Stimulated activated CD8-positive, alpha-beta memory T cell treated with anti-CD3 and anti-CD28 coated beads, Interleukin-12 subunit alpha, Interleukin-12 subunit beta, amount 100 ng/mL, for 24 hours (primary cell): Measurements from ENCODE around the gene SEMA6C.
"Not testable (repeated sequence)": the region's sequence is repeated elsewhere in the genome, so short reads cannot be mapped to it uniquely, and the experiment has no call there.

Experiments used
- DNase-seq: peaks from one replicate; pipeline ENCODE4 v3.0.0-alpha.2; 2020; ENCODE audit errors: extremely low read depth

Gene SEMA6C, protein sequence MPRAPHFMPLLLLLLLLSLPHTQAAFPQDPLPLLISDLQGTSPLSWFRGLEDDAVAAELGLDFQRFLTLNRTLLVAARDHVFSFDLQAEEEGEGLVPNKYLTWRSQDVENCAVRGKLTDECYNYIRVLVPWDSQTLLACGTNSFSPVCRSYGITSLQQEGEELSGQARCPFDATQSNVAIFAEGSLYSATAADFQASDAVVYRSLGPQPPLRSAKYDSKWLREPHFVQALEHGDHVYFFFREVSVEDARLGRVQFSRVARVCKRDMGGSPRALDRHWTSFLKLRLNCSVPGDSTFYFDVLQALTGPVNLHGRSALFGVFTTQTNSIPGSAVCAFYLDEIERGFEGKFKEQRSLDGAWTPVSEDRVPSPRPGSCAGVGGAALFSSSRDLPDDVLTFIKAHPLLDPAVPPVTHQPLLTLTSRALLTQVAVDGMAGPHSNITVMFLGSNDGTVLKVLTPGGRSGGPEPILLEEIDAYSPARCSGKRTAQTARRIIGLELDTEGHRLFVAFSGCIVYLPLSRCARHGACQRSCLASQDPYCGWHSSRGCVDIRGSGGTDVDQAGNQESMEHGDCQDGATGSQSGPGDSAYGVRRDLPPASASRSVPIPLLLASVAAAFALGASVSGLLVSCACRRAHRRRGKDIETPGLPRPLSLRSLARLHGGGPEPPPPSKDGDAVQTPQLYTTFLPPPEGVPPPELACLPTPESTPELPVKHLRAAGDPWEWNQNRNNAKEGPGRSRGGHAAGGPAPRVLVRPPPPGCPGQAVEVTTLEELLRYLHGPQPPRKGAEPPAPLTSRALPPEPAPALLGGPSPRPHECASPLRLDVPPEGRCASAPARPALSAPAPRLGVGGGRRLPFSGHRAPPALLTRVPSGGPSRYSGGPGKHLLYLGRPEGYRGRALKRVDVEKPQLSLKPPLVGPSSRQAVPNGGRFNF

DNA sequence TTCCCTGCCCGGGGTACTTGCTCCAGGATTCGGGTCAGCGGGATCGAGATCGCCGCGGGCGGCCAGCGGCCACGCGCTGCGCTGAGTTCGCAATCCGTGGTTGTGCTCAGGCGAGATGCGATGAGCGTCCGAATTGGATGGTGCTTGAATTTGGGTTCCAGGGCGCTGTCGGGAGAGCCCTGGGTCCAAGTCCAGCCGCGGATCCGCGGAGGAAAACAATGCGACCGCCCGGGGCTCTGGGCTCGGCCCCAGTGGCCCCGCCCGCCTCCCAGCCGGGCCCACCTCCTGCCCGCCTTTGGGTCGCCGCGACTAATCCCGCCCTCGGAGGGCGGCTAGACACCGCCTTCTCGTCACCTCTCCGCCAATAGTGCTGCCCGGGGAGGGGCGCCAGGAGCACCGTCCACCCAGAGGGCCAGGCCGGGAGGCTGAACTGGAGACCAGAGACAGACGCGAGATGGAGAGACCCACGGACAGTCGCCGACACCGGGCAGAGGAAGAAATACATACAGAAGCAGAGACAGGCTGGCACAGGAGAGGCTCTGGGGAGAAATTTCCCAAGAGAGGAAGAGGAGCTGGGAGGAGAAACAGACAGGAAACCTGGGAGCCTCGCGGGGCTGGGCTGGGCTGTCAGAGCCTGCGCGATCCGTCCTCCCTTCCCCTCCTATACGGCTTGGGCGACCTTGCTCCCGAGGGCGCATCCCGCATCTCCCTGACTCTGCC is at the start of gene SEMA6C:
TSS of gene SEMA6C (minus strand) at position 220 of the 720 bp plus-strand sequence. CDS start 4,010 bp downstream, outside the sequence.
- DNase-seq, result peak; percentile 76

DNA sequence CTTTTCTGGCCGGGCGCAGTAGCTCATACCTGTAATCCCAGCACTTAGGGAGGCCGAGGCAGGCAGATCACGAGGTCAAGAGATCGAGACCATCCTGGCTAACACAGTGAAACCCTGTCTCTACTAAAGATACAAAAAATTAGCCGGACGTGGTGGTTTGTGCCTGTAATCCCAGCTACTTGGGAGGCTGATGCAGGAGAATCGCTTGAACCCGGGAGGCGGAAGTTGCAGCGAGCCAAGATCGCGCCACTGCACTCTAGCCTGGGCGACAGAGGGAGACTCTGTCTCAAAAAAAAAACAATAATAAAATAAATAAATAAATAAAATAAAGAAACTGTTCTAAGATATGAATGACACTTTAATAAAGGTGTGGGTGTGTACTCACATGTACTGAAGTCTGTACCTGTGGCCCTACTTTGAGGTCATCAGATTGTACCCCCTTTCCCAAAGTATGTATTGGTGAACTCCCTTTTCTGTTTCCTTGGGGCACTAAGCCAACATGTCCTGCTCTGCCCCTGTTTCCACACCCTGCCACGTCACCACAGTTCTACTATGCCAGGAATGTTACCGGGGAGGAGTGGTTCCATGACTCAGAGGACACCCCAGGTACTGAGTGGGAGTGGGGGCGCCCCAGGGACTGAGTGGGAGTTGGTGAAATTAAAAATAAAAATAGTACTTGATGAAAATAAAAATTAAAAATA is 48.6 kb upstream of the SEMA6C start:
- DNase-seq, result not testable (repeated sequence)

DNA sequence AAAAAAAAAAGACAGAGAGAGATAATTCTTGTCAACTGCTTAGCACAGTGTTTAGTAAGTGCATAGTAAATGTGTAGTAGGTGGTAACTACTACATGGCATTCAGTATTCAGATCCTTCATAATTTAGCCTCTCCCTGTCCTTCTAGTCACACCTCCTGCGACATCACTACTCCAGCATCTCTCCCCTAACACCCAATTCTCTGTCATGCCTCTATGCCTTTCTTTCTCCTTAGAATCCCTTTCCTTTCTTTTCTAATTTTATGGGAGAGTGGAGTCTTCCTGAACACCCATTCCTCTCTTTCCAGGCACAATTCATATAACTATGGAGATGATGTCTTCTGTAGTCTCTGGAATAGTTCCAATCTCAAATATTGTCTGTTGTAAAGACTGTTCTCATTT is 47.4 kb upstream of the SEMA6C start:
- no peak for DNase-seq

- no peak for DNase-seq
Observed at GRCh38 chr1:151193304-151193703, 46.9 kb upstream of the SEMA6C start.

DNA sequence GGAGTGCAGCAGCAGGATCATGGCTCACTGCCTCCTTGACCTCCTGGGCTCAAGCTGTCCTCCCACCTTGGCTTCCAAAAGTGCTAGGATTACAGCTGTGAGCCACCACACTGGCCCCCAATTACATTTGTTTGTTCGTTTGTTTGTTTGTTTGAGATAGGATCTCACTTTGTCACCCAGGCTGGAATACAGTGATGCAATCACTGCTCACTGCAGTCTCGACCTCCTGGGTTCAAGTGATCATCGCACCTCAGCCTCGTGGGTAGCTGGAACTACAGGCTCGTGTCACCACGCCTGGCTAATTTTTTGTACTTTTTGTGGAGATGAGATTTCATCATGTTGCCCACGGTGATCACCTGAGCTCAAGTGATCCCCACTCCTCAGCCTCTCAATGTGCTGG is 45.6 kb upstream of the SEMA6C start:
- no peak for DNase-seq

- peak; percentile 60 for DNase-seq
Observed at GRCh38 chr1:151189637-151190445, 43.4 kb upstream of the SEMA6C start, which contains the start of gene VPS72. Gene VPS72 (minus strand): TSS chr1:151190197. CDS start chr1:151190121, 76 bp downstream.

DNA sequence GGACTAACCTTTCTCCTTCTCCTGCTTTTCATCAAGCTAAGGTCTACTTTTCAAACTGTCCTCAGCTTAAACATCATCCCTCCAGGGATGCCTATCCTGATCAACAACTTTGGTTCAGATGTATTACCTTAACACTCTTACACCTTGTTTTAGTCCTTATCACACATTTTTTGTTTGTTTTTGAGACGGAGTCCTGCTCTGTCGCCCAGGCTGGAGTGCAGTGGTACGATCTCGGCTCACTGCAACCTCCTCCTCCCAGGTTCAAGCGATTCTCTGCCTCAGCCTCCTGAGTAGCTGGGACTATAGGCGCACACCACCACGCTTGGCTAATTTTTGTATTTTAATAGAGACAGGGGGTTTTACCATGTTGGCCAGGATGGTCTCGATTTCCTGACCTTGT is 42.2 kb upstream of the SEMA6C start:
- DNase-seq, result not testable (repeated sequence)

GRCh38 chr1:151187205-151187604 is 40.8 kb upstream of the SEMA6C start:
- no peak for DNase-seq

DNA sequence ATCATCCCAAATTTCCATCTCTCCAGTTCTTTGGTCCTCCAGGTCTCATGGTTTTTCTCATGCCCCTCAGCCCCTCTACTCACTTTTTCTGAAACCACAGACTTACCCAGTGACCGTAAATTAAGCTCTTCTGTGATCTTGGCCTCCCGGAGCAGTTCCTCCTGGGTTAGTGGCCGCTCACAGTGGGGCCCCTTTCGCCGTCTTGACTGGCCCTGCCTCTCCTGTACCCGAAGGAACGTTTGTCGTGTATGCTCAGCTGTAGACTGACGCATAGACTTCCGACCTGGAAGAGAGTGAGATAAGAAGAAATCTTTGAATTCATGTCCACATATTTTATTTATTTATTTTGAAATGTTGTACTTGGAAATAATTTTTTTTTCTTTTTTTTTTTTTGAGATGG is 37.8 kb upstream of the SEMA6C start:
- no peak for DNase-seq

GRCh38 chr1:151176514-151177045 is 30.1 kb upstream of the SEMA6C start:
- DNase-seq, result no peak

DNA sequence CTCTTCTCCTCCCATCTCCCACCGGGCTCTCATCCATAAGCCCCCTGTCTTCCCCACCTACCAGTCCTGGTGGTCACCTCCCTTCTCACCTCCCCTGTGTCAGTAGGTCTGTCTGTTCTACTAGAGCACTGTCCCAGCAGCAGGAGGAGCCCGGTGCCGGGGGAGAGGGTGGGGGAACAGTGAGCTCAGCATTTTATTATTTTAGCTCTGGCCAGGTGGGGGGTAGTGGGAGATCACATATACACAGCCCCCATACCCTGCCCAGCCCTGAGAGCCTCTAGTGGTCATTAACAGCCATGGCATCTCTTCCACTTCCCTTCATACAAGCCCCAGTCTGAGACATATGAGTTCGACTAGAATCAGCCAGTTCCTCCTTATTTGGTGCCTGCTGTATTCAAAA is 29.4 kb upstream of the SEMA6C start, which contains the start of gene TMOD4:
TSS of gene TMOD4 (minus strand) at position 119 of the 400 bp plus-strand sequence. CDS start 1,106 bp downstream, outside the sequence.
- DNase-seq, result no peak

DNA sequence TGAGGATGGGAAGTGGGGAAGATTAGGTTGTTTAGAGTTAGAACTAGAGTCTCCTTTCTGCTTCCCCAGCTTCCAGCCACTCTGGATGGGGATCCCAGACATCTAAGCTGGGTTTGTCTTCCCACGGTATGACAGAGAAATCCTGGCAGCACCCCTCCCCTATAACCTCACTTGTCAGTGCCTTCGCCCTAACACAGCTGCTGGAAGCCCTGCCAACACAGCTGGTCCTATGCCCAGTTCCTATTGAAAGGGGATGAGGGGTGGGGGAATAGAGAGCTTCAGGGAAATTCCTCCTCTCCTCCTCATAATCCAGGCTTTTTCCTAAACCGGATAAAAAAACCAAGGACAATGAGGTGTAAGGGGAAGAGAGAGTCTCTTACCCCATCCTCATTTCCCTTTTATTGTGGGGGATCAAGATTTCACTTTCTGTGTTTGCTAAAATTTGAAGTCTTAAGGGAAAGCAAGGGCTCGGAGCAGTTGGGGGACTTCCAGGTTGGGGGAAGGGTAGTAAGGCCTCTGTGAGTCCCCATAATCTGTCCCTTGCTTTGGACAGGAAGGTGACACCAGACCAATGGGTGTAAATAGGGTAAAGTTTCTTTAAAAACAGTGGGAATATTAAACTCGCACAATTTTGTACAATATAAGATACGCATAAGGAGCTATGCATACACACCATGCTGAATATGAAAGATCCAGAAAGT is 28.8 kb upstream of the SEMA6C start:
- no peak for DNase-seq

GRCh38 chr1:151171190-151171589 is 24.8 kb upstream of the SEMA6C start:
- DNase-seq, result no peak

DNA sequence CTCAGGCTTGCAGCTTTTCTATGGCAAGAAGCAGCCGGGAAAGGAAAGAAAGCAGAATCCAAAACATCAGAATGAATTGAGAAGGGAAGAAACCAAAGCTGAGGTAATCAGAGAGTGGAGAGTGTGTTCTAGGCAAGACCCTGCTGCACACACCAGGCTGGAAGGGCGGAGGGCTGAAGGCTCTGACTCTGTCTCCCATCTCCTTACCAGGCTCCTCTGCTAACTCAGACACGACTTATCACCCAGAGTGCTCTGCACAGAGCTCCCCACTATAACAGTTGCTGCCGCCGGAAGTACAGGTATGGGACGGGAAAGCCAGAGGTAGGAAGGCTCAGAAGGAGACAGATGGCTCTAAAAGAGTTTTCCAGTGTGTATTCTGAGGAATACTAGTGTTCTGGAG is 20.7 kb upstream of the SEMA6C start:
- no peak for DNase-seq

GRCh38 chr1:151166505-151166956 is 20.1 kb upstream of the SEMA6C start:
- DNase-seq, result no peak

- DNase-seq, result peak; percentile 89
Observed at GRCh38 chr1:151165738-151166504, 19.5 kb upstream of the SEMA6C start, which contains the start of the genes LYSMD1 and SCNM1. Gene LYSMD1 (minus strand): TSS chr1:151165902. CDS start chr1:151165258, 644 bp downstream. Gene SCNM1 (plus strand): TSS chr1:151166144. CDS start chr1:151166153, 9 bp downstream.

GRCh38 chr1:151165281-151165737 is 18.9 kb upstream of the SEMA6C start:
- no peak for DNase-seq

GRCh38 chr1:151164732-151165280 is 18.4 kb upstream of the SEMA6C start:
- no peak for DNase-seq
